Prostate gland (tissue), 2 donors: ENCODE data around the gene TRAF1.

Experiments
- CTCF ChIP-seq, 4 experiments: fragments of 200-600 bp in 2 of 4; fragments of 450-650 bp in 2 of 4; sonication (generic) in 2 of 4; IDR thresholded peaks; 1 replicate in 3 of 4; 2 replicates in 1 of 4; pipeline ENCODE4 v1.5.1; 2016 to 2019; ENCODE audit warnings: antibody characterized with exemption in 4 of 4, mild to moderate bottlenecking in 2 of 4, moderate library complexity in 2 of 4
- POLR2A ChIP-seq: fragments of 450-650 bp; IDR thresholded peaks from one replicate; pipeline ENCODE4 v1.6.1; 2016; ENCODE audit warnings: antibody characterized with exemption, mild to moderate bottlenecking
- POLR2AphosphoS5 ChIP-seq: sonication (generic); formaldehyde crosslinking; IDR thresholded peaks from one replicate; pipeline ENCODE4 v1.6.1; 2017; ENCODE audit warnings: antibody characterized with exemption

- no peak for TF ChIP-seq CTCF (IDR thresholded peaks at IDR 0.05)
- TF ChIP-seq POLR2A, result no peak
- no peak for TF ChIP-seq POLR2AphosphoS5
These were observed 13.5 kb downstream of the TRAF1 start for GRCh38 chr9:120912958-120913646.
